Endometrial microvascular endothelial cells (primary cell): ENCODE data around the gene CNIH2. TPM values are rescaled to one million over a fixed set of nuclear protein-coding genes. Genes with fewer than 3 reads are reported as not detected.
"Not testable (repeated sequence)": the region's sequence is repeated elsewhere in the genome, so short reads cannot be mapped to it uniquely, and the experiment has no call there.

ENCODE experiments used
- in situ Hi-C: cut with HindIII; loops from 2 replicates; pipeline ENCODE4 v1.10.0; 2017; ENCODE audit warnings: low sequenced_read_pairs, low pct_unique_long_range_greater_than_20kb; ENCODE audit errors: inconsistent ontology term
- total RNA-seq: library from RNA; depleted of rRNA; stranded (reverse); fragments of >200 nt; gene quantifications from one replicate; pipeline ENCODE4 v1.2.3, GENCODE V29; 2015; ENCODE audit errors: inconsistent ontology term

CNIH2 gene
- total RNA-seq, 1 donor from 2014 or later = not detected

- in situ Hi-C loops = not testable (repeated sequence)
Observed at GRCh38 chr11:66253081-66253480, 24.9 kb upstream of the CNIH2 start.

GRCh38 chr11:66258473-66258893 lies 19.5 kb upstream of the CNIH2 start:
- in situ Hi-C loops = no loop called here

GRCh38 chr11:66259225-66259624 lies 18.8 kb upstream of the CNIH2 start:
- in situ Hi-C loops = no loop called here

GRCh38 chr11:66259956-66260355 lies 18.0 kb upstream of the CNIH2 start:
- in situ Hi-C loops = no loop called here

GRCh38 chr11:66261578-66261977 lies 16.4 kb upstream of the CNIH2 start:
- in situ Hi-C loops = no loop called here

- in situ Hi-C loops = no loop called here
Observed at GRCh38 chr11:66262191-66262590, 15.8 kb upstream of the CNIH2 start.

GRCh38 chr11:66262696-66263095 lies 15.3 kb upstream of the CNIH2 start:
- in situ Hi-C loops = no loop called here

GRCh38 chr11:66263231-66263630 lies 14.7 kb upstream of the CNIH2 start:
- in situ Hi-C loops = no loop called here

GRCh38 chr11:66263785-66264184 lies 14.2 kb upstream of the CNIH2 start:
- in situ Hi-C loops = no loop called here

- in situ Hi-C loops = no loop called here
Observed at GRCh38 chr11:66264383-66264782, 13.6 kb upstream of the CNIH2 start.

GRCh38 chr11:66264914-66265313 lies 13.1 kb upstream of the CNIH2 start:
- in situ Hi-C loops = no loop called here

- in situ Hi-C loops = no loop called here
Observed at GRCh38 chr11:66265531-66266377, 12.2 kb upstream of the CNIH2 start.

- in situ Hi-C loops = no loop called here
Observed at GRCh38 chr11:66266378-66267038, 11.5 kb upstream of the CNIH2 start.

GRCh38 chr11:66267039-66267378 lies 11.0 kb upstream of the CNIH2 start:
- in situ Hi-C loops = no loop called here

GRCh38 chr11:66267379-66268243 lies 10.4 kb upstream of the CNIH2 start:
- in situ Hi-C loops = no loop called here

GRCh38 chr11:66268244-66268951 lies 9.6 kb upstream of the CNIH2 start, which contains the start of gene RAB1B:
Gene RAB1B (plus strand): TSS chr11:66268639. CDS start chr11:66268680, 41 bp downstream.
- in situ Hi-C loops = no loop called here

- in situ Hi-C loops = no loop called here
Observed at GRCh38 chr11:66268952-66269905, 8.7 kb upstream of the CNIH2 start.

- in situ Hi-C loops = no loop called here
Observed at GRCh38 chr11:66271816-66272215, 6.2 kb upstream of the CNIH2 start.
